HAP-1 (cell line): ENCODE measurements around the gene CACNA1C.

Experiments used
- DNase-seq, 2 experiments: peaks; one replicate each; pipeline ENCODE4 v3.0.0-alpha.2; 2016 to 2020; ENCODE audit warnings: low spot score in 2 of 2
- H3K27me3 ChIP-seq: fragments of 250-450 bp; sonication (Bioruptor Pico); 2 replicates; pipeline ENCODE4 v1.5.1; 2020; ENCODE audit warnings: low read depth, mild to moderate bottlenecking, moderate library complexity
- H3K36me3 ChIP-seq: fragments of 250-450 bp; sonication (Bioruptor Pico); replicated peaks from 2 replicates; pipeline ENCODE4 v1.5.1; 2020; ENCODE audit warnings: mild to moderate bottlenecking
- H3K4me1 ChIP-seq: fragments of 250-450 bp; sonication (Bioruptor Pico); 2 replicates; pipeline ENCODE4 v1.5.1; 2020; ENCODE audit warnings: mild to moderate bottlenecking
- H3K4me3 ChIP-seq: fragments of 250-450 bp; sonication (Bioruptor Pico); 2 replicates; pipeline ENCODE4 v1.5.1; 2020; ENCODE audit warnings: mild to moderate bottlenecking, moderate library complexity
- H3K9me3 ChIP-seq: fragments of 250-450 bp; sonication (Bioruptor Pico); 2 replicates; pipeline ENCODE4 v1.5.1; 2020; ENCODE audit warnings: mild to moderate bottlenecking, moderate library complexity
- in situ Hi-C: fragments of 300-500 bp; cut with MboI; formaldehyde crosslinking; loops from 3 replicates; pipeline ENCODE4 v1.14.3; 2020; ENCODE audit warnings: low sequenced_read_pairs, inconsistent platforms, mixed read lengths

Gene CACNA1C

DNA sequence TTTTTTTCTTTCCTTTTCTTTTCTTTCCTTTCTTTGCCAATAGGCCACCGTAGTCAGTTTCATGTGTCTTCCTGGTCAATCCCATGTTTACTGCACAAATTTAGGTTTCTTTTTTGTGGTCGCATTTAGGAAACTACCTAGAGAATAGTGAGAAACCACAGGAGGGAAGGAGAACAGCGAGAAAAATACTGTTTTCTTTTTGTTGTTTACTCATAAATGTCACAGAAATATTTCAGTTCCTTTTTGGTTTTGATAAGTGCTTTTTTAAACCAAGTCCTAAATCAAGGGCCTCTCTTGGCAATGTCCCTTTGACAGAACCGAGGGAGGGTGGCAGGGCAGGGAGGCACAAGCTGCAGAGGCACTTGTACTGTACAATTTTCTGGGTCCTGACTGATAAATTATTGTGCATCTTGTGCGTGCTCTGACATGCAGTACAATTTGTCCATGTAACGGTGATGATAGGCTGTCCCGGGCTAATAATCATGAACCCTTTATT lies 326.1 kb downstream of the CACNA1C start:
- no peak for DNase-seq
- in situ Hi-C loops = no loop called here
- no peak overlapping the region for H3K4me3 ChIP-seq

DNA sequence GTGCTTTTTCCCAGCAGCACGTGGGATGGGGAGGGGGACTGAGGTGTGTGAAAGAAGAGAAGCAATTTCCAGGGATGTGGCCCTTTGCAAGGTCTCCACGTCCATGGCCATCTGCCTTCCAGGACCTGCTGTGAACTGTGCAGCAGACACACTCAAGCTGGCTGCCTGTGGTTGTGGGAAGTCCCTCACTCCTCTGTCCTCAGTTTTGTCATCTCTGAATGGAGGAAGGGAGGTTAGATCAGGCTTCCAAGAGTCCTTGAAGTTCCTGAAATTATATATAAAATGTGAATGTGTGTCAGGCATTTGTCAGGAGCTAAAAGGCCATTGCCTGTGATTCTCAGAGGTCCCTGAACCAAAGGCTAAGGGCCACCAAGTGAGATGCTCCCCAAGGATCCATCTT lies 328.2 kb downstream of the CACNA1C start:
- H3K27me3 ChIP-seq = no peaks in the 10 kb centered on the region
- no peaks in the 10 kb centered on the region for H3K9me3 ChIP-seq
- no peaks in the 10 kb centered on the region for H3K36me3 ChIP-seq
- H3K4me1 ChIP-seq = no peaks in the 10 kb centered on the region
- no peak for DNase-seq
- no peak overlapping the region for H3K4me3 ChIP-seq
- in situ Hi-C loops = no loop called here

More for the DNA sequence above, 326.1 kb downstream of the CACNA1C start:
- Histone ChIP-seq H3K4me1 (no peaks in the 10 kb centered on the region), H3K9me3 (no peaks in the 10 kb centered on the region), H3K27me3 (no peaks in the 10 kb centered on the region), H3K36me3 (no peaks in the 10 kb centered on the region)

DNA sequence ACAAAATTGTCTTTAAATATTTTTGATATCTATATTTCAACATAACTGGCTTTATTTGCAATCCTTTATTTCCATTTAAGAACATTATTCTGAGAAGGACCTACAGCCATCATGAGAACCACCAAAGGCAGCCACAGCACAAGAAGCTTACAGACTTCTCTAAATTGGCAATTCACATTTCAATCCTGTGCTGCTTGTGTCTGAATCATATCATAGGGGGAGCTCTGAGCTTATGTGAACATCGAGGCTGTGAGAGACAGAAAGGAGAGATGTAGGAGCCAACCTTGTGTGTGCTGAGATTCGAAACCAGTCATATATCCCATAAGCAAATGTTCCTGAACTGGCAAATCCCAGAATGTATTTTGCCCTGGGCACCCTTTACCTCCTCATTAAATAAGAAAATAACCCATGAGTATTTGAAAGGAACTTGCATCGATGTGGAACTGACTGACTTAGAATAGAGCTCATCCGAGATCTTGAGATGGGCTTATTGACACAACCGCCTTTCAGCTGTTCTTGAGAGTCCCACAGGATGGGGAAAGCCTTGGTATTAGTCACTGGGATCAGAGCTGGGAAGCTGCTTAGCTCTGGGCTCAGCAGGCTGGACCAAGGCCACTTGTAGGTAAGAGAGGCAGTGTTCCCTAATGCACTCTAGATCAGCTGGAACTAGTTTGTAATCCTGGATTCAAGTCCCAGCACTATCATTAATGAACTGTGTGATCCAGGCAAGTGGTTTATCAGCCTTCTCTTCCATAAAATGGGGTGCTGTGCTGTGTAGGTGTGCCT lies 329.8 kb downstream of the CACNA1C start:
- H3K9me3 ChIP-seq = no peaks in the 10 kb centered on the region
- H3K4me3 ChIP-seq = no peak overlapping the region
- in situ Hi-C loops = no loop called here
- H3K4me1 ChIP-seq = no peaks in the 10 kb centered on the region
- no peaks in the 10 kb centered on the region for H3K36me3 ChIP-seq
- DNase-seq = no peak
- H3K27me3 ChIP-seq = no peaks in the 10 kb centered on the region

DNA sequence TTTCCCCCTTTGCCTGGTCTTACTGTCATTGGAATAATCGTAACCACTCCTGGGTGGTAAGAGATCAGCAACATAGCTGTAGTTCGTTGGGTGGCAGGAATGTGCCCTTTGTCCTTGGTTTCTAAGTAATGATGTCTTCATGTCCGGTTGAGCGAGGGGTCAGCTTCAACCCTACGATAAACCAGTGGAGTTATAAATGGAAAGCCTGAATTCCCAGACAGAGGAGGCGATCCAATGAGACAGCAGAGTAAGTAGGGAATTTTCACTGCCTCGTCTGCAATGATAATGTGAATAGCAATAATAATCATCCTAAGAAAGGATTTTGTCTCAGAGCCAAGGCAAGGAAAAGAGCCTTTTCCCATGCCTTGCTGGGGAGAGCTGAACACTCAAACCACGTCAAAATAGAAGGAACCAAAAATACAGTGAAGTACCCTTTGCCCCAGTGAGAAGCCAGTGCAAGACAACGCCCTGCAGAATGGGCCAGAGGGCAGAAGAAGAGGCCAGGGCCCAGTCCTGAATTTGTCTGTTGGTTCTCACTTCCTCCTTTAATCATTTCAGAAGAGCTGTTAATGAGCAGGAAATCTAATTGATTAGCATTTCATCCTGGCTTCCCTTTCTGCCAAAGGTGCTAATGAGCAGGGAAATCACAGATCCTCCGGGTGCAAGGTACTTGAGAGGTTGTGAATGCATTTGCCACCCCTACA lies 330.7 kb downstream of the CACNA1C start:
- DNase-seq = no peak
- in situ Hi-C loops = no loop called here
- Histone ChIP-seq H3K4me1 (no peaks in the 10 kb centered on the region), H3K4me3 (no peak overlapping the region), H3K36me3 (no peaks in the 10 kb centered on the region), H3K9me3 (no peaks in the 10 kb centered on the region), H3K27me3 (no peaks in the 10 kb centered on the region)

DNA sequence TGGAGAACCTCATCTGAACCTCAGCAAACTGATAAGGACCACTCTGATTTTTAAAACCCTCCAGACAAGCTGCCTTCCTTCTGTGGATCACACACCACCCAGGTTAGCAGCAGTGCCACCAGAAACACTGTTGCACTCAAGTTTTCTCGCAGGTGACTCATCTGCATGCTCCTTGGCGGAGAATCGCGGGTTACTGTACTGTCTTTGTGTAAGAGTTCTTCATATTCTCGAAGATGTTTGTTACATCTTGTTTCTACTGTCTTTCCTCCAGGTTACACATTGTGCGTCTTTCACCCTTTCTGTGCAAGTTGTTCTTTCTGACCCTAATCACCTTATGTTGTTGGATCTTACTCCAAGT lies 331.2 kb downstream of the CACNA1C start:
- no peaks in the 10 kb centered on the region for H3K36me3 ChIP-seq
- no peak for DNase-seq
- no peak overlapping the region for H3K4me3 ChIP-seq
- H3K27me3 ChIP-seq = no peaks in the 10 kb centered on the region
- H3K4me1 ChIP-seq = no peaks in the 10 kb centered on the region
- in situ Hi-C loops = no loop called here
- no peaks in the 10 kb centered on the region for H3K9me3 ChIP-seq

DNA sequence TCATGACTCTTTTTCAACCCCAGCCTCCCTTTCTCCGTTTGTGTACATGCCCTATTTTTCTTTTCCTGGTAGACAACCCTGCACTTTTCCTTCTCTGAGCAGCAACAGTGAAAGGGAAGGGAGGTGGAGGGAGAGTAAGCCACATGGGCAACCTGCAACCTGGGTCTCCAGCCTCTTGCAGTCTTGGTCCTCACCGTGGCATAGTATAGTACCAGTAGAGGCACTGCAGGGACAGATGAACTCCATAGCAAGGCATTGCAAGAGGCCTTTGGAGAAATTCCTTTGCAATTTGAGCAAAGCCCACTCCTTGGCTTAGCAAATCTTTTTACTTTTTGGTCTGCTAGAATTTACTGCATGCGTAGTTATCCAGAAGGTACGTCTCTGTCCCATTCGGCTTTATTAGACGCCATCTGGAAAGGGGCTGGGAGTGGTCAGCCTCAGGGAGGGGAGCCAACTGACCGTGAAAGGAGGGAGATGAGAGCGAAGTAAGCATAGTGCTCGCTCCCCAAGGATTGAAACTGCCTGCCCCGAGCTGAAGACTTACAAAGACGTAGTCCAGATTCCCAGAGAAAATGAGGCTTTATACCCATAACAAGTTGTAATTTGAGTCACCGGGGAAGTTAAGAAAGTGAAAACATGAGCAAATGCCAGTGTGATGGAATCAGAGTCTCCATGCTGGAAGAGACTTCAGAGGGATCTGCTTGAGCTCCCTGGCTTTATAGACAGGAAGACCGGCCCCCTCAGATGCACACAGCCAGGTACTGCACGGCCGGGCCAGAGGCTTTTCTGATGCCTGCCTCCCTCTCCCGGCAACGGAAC lies 332.0 kb downstream of the CACNA1C start:
- Histone ChIP-seq H3K27me3 (no peaks in the 10 kb centered on the region), H3K4me1 (no peaks in the 10 kb centered on the region), H3K9me3 (no peaks in the 10 kb centered on the region), H3K4me3 (no peak overlapping the region), H3K36me3 (no peaks in the 10 kb centered on the region)
- DNase-seq = no peak
- in situ Hi-C loops = no loop called here

DNA sequence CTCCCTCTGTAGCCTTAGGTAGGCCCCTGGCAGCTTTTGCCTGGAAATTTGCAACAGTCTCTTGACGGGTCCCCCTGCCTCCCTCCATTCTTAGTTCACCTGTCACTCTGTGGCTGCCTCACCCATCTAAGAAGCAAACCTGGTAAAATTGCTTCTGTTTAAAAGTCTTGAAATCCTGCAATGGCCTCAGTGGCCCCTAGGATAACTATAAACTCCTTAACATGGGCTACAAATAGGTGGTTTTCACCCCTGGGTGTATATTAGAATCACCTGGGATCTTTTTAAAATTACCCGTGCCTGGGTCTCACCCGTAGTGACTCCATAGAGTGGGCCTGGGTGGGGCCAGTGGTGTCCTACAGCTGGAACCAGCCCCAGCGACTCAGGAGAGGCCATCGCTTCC lies 332.7 kb downstream of the CACNA1C start:
- no peaks in the 10 kb centered on the region for H3K36me3 ChIP-seq
- H3K4me3 ChIP-seq = no peak overlapping the region
- no peak for DNase-seq
- H3K4me1 ChIP-seq = no peaks in the 10 kb centered on the region
- in situ Hi-C loops = no loop called here
- H3K27me3 ChIP-seq = no peaks in the 10 kb centered on the region
- no peaks in the 10 kb centered on the region for H3K9me3 ChIP-seq

DNA sequence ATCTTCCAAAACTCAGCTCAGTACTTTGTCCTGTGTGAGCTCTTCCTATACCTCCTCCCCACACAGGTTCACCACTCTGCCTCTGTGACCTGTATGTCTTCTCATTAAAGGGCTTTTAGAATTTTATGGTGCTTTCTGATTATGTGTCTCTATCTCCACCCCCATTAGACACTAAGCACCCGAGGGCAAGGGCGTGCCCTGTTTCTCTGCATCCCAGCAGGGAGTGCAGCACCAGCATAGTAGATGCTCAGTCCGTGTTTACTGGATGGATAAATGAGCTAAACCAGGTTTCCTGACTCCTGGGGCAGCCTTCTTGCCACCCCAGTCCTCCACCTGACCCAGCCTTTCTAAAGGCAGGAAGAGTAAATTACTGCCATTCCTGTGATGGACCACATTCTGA lies 333.8 kb downstream of the CACNA1C start:
- Histone ChIP-seq H3K36me3 (no peaks in the 10 kb centered on the region), H3K4me1 (no peaks in the 10 kb centered on the region), H3K4me3 (no peak overlapping the region), H3K9me3 (no peaks in the 10 kb centered on the region), H3K27me3 (no peaks in the 10 kb centered on the region)
- in situ Hi-C loops = no loop called here
- DNase-seq = no peak

DNA sequence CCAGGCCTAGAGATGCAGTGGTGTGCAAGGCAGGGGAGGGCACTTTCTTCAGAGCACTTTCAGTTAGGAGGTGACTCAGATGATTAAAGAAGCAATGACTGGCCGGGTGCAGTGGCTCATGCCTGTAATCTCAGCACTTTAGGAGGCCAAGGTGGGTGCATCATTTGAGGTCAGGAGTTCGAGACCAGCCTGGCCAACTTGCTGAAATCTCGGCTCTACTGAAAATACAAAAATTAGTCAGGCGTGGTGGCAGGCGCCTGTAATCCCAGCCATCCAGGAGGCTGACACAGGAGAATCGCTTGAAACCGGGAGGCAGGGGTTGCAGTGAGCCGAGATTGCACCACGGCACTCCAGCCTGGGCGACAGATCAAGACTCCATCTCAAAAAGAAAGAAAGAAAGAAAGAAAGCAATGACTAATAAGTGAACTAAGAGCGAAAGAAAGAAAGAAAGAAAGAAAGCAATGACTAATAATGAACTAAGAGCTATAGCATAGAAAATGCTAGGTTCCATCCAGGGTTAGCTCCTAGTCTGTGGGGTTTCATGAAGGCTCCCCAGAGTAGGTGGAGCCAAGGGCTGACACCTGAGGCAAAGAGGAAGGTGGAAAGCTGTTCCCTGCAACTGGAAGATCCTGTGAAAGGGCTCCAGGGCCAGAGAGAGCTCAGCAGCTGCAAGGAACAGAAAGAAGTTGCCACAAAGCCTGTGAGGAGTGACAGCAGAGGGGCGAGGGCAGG lies 334.5 kb downstream of the CACNA1C start:
- no peak for DNase-seq
- Histone ChIP-seq H3K4me3 (no peak overlapping the region), H3K9me3 (no peaks in the 10 kb centered on the region), H3K27me3 (no peaks in the 10 kb centered on the region), H3K36me3 (no peaks in the 10 kb centered on the region), H3K4me1 (no peaks in the 10 kb centered on the region)
- in situ Hi-C loops = no loop called here

DNA sequence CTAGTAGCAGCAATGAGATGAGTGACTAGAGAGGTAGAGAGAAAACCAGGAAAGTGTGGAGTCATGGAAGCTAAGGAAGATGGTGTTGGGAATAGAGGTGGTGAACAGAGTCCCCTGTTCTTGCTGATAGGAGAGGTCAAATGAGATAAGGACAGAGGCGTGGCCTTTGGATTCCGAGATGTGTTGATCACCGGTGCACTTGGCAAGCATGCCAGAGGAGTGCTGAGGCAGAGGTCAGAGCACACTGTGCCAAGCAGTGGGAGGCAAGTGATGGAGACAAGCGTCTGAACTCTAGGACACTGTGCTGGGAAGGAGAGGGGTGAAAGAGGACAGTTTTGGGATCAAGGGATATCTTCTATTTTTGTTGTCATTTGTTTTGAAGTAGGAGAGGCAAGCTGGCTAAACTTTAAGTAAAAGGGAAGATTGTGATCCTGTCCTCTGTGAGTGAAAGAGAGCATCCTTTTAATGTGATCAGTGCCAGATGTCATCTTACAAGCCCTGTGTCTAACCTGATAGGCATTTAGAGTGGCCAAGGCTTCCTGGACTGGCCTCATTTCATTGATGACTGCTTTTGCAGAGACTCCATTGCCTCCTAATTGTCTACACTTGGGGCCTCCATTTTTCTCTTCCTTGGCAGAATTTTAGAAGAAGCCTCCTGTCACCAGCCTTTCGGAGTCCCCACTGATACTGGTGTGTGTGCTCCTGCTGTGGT lies 336.4 kb downstream of the CACNA1C start:
- in situ Hi-C loops = no loop called here
- Histone ChIP-seq H3K27me3 (no peaks in the 10 kb centered on the region), H3K4me3 (no peak overlapping the region), H3K9me3 (no peaks in the 10 kb centered on the region), H3K4me1 (no peaks in the 10 kb centered on the region), H3K36me3 (no peaks in the 10 kb centered on the region)
- no peak for DNase-seq

DNA sequence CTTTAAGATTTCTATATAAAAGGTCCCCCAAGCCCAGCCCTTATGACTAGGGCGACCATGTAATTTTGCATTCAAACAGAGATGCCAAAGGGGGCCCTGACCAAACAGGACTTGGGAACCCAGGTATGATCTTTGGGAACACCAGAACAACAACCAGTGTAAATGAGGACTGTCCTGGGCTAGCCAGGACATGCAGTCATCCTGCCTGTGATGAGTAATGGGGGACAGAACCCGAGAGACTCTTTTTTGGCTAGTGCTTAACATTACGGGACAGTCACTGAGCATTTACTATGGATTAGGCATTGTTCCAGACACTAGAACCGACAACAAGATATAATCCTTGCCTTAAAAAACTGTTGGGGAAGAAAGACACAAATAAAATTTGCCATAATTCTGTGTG lies 337.3 kb downstream of the CACNA1C start:
- Histone ChIP-seq H3K9me3 (no peaks in the 10 kb centered on the region), H3K4me1 (no peaks in the 10 kb centered on the region), H3K4me3 (no peak overlapping the region), H3K27me3 (no peaks in the 10 kb centered on the region), H3K36me3 (no peaks in the 10 kb centered on the region)
- DNase-seq = no peak
- in situ Hi-C loops = no loop called here

DNA sequence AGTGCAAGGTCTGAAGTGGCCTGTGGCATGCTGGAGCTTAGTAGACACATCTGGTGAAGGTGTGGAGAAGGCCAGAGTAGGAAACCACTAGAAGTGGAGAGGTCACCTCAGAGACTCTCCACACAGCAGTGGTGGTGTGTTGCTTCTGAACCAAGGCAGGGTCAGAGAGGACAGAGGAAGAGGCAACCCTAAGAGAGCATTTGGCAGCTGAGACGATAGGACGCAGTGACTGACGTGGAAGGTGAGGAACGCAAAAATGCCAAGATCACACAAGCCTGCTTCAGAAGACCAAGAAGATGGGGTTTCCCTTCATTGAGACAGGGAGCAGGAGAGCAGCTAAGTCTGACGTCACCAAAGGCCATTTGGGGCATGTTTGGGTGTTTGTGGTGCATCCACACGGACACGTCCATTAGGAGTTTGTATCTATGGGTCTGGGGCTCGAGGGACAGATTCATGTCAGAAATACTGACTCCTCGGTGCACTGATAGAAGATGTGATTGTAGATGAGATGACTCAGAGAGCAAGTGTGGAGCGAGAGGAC lies 338.1 kb downstream of the CACNA1C start:
- no peaks in the 10 kb centered on the region for H3K27me3 ChIP-seq
- no peaks in the 10 kb centered on the region for H3K36me3 ChIP-seq
- H3K4me3 ChIP-seq = no peak overlapping the region
- no peaks in the 10 kb centered on the region for H3K4me1 ChIP-seq
- H3K9me3 ChIP-seq = no peaks in the 10 kb centered on the region
- DNase-seq = no peak
- in situ Hi-C loops = no loop called here
